ENCODE measurements around the gene RAMP1. TPM values are rescaled to one million over a fixed set of nuclear protein-coding genes. Genes with fewer than 3 reads are reported as not detected.

The RAMP1 gene
- total RNA-seq, 1 experiment from 2014 or later = 0.63 TPM

DNA sequence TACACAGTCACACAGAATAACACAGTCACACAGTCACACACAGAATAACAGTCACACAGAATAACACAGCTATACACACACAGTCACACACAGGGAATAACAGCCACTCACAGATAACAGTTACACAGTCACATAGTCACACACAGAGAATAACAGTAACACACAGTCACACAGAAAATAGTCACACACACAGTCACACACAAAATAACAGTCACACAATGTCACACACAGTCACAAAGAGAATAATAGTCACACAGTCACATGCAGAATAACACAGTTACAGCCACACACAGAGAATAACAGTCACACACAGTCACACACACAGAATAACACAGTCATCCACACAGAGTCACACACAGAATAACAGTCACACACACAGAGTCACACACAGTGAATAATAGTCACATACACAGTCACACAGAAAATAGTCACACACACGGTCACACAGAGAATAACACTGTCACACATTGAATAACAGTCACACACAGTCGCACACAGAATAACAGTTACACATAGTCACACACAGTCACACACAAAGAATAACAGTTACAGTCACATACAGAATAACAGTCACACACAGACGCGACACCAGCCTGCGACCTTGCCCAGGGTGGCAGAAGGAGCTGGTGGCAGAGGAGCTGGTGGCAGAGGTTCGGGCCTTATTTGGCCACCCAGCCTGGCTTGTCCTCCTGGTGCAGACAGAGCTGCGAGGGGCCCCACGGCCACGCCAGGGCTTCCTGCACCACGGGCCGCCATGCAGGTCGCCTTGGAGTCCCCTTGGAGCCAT is 51.3 kb downstream of the RAMP1 start:
- H2BK20ac ChIP-seq (ENCODE audit: low read depth, low read length, poor library complexity, severe bottlenecking) = no peak overlapping the region
- H3K27ac Mint-ChIP-seq = no peak overlapping the region
- no peak overlapping the region for H2AK5ac ChIP-seq (ENCODE audit: insufficient read length, low read length)
- H3K27me3 Mint-ChIP-seq (ENCODE audit: low read depth) = peaks cover 2% of the 10 kb centered on the region; the same call in 1 of the 2 replicates
- no peaks in the 10 kb centered on the region for H3K23me2 ChIP-seq (ENCODE audit: insufficient read length, low read depth, low read length, poor library complexity, severe bottlenecking)
- H3K4me2 ChIP-seq (ENCODE audit: insufficient read depth, insufficient read length, low read length) = no peak overlapping the region
- H3K79me2 ChIP-seq (ENCODE audit: insufficient read depth, low read length) = no peaks in the 10 kb centered on the region
- H3K36me3 Mint-ChIP-seq (ENCODE audit: insufficient read depth in 1 of 3, low read depth in 3 of 3) = peaks cover 1 to 7% (median 7%) of the 10 kb centered on the region in 3 experiments; a peak in 5 of 7 replicates
- H3K9ac ChIP-seq (ENCODE audit: extremely low read depth, insufficient read length, low read length) = no peak overlapping the region
- H2BK5ac ChIP-seq (ENCODE audit: insufficient read length, low read length) = no peak overlapping the region
- no peak overlapping the region for H4K5ac ChIP-seq (ENCODE audit: insufficient read length, low read depth, low read length)
- H3K9me3 ChIP-seq (ENCODE audit: control insufficient read depth, low read depth, low read length) = no peaks in the 10 kb centered on the region
- H2BK15ac ChIP-seq (ENCODE audit: low read depth, low read length) = no peak overlapping the region
- H3K4me1 Mint-ChIP-seq = no peaks in the 10 kb centered on the region
- DNase-seq = no peak
- no peaks in the 10 kb centered on the region for H3K27me3 ChIP-seq (ENCODE audit: insufficient read depth, low read length)
- no peak overlapping the region for H2BK120ac ChIP-seq (ENCODE audit: low read depth, low read length, poor library complexity, severe bottlenecking)
- no peaks in the 10 kb centered on the region for H3K79me1 ChIP-seq (ENCODE audit: insufficient read depth, low read depth, low read length, poor library complexity, severe bottlenecking)
- H2BK12ac ChIP-seq (ENCODE audit: insufficient read length, low read depth, low read length) = no peak overlapping the region
- H3T11ph ChIP-seq (ENCODE audit: low read length) = no peak overlapping the region
- no CpG with 5 or more reads among the region's 12 CpGs for WGBS (ENCODE audit: extremely low coverage, insufficient read length, low lambda C conversion rate)
- H4K8ac ChIP-seq (replicated peaks; ENCODE audit: insufficient read length, low read depth, low read length) = no peak overlapping the region
- H3K56ac ChIP-seq (ENCODE audit: insufficient read length, low read depth, low read length) = no peak overlapping the region
- H4K20me1 ChIP-seq (ENCODE audit: control insufficient read depth, insufficient read depth, insufficient read length) = no peaks in the 10 kb centered on the region
- H3K27ac ChIP-seq (ENCODE audit: insufficient read length, low read depth, low read length) = no peak overlapping the region
- no peak overlapping the region for H3K4ac ChIP-seq (ENCODE audit: low read depth, low read length)
- H3K18ac ChIP-seq (ENCODE audit: insufficient read length, low read depth, low read length) = no peak overlapping the region
- no peaks in the 10 kb centered on the region for H3K4me1 ChIP-seq (ENCODE audit: insufficient read depth, low read length)
- no peak overlapping the region for H4K91ac ChIP-seq (ENCODE audit: insufficient read length, low read depth, low read length)
- no peak overlapping the region for H3K4me3 Mint-ChIP-seq
- no peak overlapping the region for H3K14ac ChIP-seq (ENCODE audit: insufficient read depth, low read length)
- H2AFZ ChIP-seq (ENCODE audit: low read length) = no peak overlapping the region
- TF ChIP-seq, protein P1, sequence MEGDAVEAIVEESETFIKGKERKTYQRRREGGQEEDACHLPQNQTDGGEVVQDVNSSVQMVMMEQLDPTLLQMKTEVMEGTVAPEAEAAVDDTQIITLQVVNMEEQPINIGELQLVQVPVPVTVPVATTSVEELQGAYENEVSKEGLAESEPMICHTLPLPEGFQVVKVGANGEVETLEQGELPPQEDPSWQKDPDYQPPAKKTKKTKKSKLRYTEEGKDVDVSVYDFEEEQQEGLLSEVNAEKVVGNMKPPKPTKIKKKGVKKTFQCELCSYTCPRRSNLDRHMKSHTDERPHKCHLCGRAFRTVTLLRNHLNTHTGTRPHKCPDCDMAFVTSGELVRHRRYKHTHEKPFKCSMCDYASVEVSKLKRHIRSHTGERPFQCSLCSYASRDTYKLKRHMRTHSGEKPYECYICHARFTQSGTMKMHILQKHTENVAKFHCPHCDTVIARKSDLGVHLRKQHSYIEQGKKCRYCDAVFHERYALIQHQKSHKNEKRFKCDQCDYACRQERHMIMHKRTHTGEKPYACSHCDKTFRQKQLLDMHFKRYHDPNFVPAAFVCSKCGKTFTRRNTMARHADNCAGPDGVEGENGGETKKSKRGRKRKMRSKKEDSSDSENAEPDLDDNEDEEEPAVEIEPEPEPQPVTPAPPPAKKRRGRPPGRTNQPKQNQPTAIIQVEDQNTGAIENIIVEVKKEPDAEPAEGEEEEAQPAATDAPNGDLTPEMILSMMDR (conservative IDR thresholded peaks at IDR 0.05) = no peak
- H3K23ac ChIP-seq (ENCODE audit: insufficient read length, low read depth, low read length) = no peak overlapping the region
- peaks cover 16 to 22% of the 10 kb centered on the region in 2 experiments for H3K9me3 Mint-ChIP-seq

Data from H9 (cell line).